Activated CD4-positive, alpha-beta T cell treated with anti-CD3 and anti-CD28 coated beads, Interleukin-2, amount 10 ng/mL, durations not matched to agents 7 days and 5 days (primary cell): Measurements from ENCODE around the gene KIN. TPM values are rescaled to one million over a fixed set of nuclear protein-coding genes. Genes with fewer than 3 reads are reported as not detected.

ENCODE experiments used
- CTCF ChIA-PET: fragments of 350-600 bp; sonication (Branson Sonifier 250); formaldehyde crosslinking; loops from one replicate; lab custom pipeline; 2021; ENCODE audit warnings: antibody characterized with exemption; lab: Charles Lee
- POLR2A ChIA-PET: fragments of 350-600 bp; sonication (Branson Sonifier 250); formaldehyde crosslinking; loops from one replicate; lab custom pipeline; 2021; ENCODE audit warnings: antibody characterized with exemption; lab: Charles Lee
- DNase-seq: peaks from one replicate; pipeline ENCODE4 v3.0.0-alpha.2; 2020
- H3K27ac Mint-ChIP-seq: one replicate; pipeline ENCODE4 v1.8.0; 2021; ENCODE audit warnings: mild to moderate bottlenecking, moderate library complexity, mixed read lengths
- H3K27me3 Mint-ChIP-seq: one replicate; pipeline ENCODE4 v1.8.0; 2021; ENCODE audit warnings: mixed read lengths
- H3K36me3 Mint-ChIP-seq: one replicate; pipeline ENCODE4 v1.8.0; 2021; ENCODE audit warnings: low read depth, mixed read lengths
- H3K4me1 Mint-ChIP-seq: one replicate; pipeline ENCODE4 v1.8.0; 2021; ENCODE audit warnings: mixed read lengths
- H3K4me3 Mint-ChIP-seq: one replicate; pipeline ENCODE4 v1.8.0; 2021; ENCODE audit warnings: mild to moderate bottlenecking, moderate library complexity, mixed read lengths
- H3K9me3 Mint-ChIP-seq: one replicate; pipeline ENCODE4 v1.8.0; 2021; ENCODE audit warnings: mixed read lengths
- total RNA-seq, 2 experiments: library from RNA; stranded (reverse); gene quantifications; one replicate each; pipeline ENCODE4 v1.2.3, GENCODE V29; 2021

KIN gene
- total RNA-seq: 10 to 100 TPM; 12.9 to 14.8 TPM

GRCh38 chr10:7787857-7788638 is at the start of gene KIN, which contains the start of gene ATP5F1C:
Gene KIN, minus strand, starts transcription at chr10:7787993. Its CDS starts 60 bp downstream, at chr10:7787933.
Gene ATP5F1C, plus strand, starts transcription at chr10:7788177. Its CDS starts 31 bp downstream, at chr10:7788208.
- ChIA-PET POLR2A (interaction anchor here (0.6 to 0.8 kb wide), 3 partner anchors 10 to 1585 kb away, joined by 3 read pairs; partner anchors contain the start of gene TAF3), CTCF (interaction anchor here (0.9 to 1.7 kb wide), 8 partner anchors 10 to 101 kb away, joined by 3 to 7 read pairs (median 4); partner anchors contain the start of gene TAF3)
- peaks cover 54% of the 10 kb centered on the region for H3K4me1 Mint-ChIP-seq
- H3K27ac Mint-ChIP-seq: no peak within 1 kb of the TSS
- peak; percentile 97 for DNase-seq
- no peaks in the 10 kb centered on the region for H3K27me3 Mint-ChIP-seq
- H3K4me3 Mint-ChIP-seq: no peak within 1 kb of the TSS
- H3K36me3 Mint-ChIP-seq: peaks cover 27% of the 10 kb centered on the region
- H3K9me3 Mint-ChIP-seq: no peaks in the 10 kb centered on the region

- ChIA-PET CTCF (interaction anchor here (1.4 kb wide), 1 partner anchor 9 kb away, joined by 4 read pairs; no protein-coding TSS in a partner anchor), POLR2A (no interaction called here)
- Mint-ChIP-seq H3K27me3 (no peaks in the 10 kb centered on the region), H3K4me1 (peaks cover 5% of the 10 kb centered on the region), H3K4me3 (no peak overlapping the region), H3K9me3 (no peaks in the 10 kb centered on the region), H3K27ac (no peak overlapping the region), H3K36me3 (peaks cover 17% of the 10 kb centered on the region)
- no peak for DNase-seq
These were observed 48.8 kb upstream of the KIN start for GRCh38 chr10:7836571-7836970.

- no peak overlapping the region for H3K27ac Mint-ChIP-seq
- H3K4me3 Mint-ChIP-seq: no peak overlapping the region
- ChIA-PET CTCF (no interaction called here), POLR2A (interaction anchor here (0.5 kb wide), 1 partner anchor 23 kb away, joined by 3 read pairs; no protein-coding TSS in a partner anchor)
- peaks cover 9% of the 10 kb centered on the region for H3K4me1 Mint-ChIP-seq
- no peaks in the 10 kb centered on the region for H3K27me3 Mint-ChIP-seq
- no peak for DNase-seq
- H3K9me3 Mint-ChIP-seq: no peaks in the 10 kb centered on the region
- H3K36me3 Mint-ChIP-seq: peaks cover 16% of the 10 kb centered on the region
These were observed 46.5 kb upstream of the KIN start for GRCh38 chr10:7834262-7834661.

DNA sequence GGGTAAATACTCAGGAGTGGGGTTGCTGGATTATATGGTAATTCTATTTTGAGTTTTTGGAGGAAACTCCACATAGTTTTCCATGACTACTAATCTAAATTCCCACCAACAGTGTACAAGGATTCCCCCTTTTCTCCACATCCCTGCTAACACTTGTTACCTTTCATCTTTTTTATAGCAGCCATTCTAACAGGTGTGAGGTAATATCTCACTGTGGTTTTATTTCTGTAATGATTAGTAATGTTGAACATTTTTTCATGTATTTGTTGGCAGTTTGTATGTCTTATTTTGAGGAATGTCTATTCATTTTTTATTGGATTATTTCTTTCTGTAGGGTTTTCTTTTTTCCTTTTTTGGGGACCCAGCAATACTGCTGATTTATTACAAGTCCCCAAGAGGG is 45.4 kb upstream of the KIN start:
- Mint-ChIP-seq H3K9me3 (no peaks in the 10 kb centered on the region), H3K4me1 (peaks cover 10% of the 10 kb centered on the region), H3K4me3 (no peak overlapping the region), H3K27me3 (no peaks in the 10 kb centered on the region), H3K36me3 (peaks cover 15% of the 10 kb centered on the region), H3K27ac (no peak overlapping the region)
- ChIA-PET CTCF (no interaction called here), POLR2A (no interaction called here)
- no peak for DNase-seq

DNA sequence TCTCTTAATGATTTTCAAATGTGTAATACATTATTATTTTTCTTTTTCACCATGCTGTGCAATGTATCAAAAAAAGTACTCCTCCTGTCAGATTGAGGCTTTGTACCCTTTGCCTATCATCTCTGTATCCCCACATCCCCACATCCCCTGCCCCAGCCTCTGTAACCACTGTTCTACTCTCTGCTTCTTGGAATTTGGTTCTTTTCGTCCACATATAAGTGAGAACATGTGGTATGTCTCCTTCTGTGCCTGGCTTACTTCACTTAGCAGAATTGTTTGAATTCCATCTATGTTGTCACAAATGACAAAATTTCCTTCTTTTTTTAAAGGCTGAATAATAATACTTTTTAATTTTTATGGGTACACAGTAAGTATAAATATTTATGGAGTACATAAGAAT is 44.3 kb upstream of the KIN start:
- H3K36me3 Mint-ChIP-seq: peaks cover 18% of the 10 kb centered on the region
- no peak overlapping the region for H3K4me3 Mint-ChIP-seq
- DNase-seq: no peak
- no peaks in the 10 kb centered on the region for H3K27me3 Mint-ChIP-seq
- POLR2A ChIA-PET: no interaction called here
- H3K9me3 Mint-ChIP-seq: no peaks in the 10 kb centered on the region
- no peak overlapping the region for H3K27ac Mint-ChIP-seq
- CTCF ChIA-PET: interaction anchor here (0.6 to 0.8 kb wide), 2 partner anchors 9 to 14 kb away, joined by 3 to 5 read pairs; partner anchors contain the start of gene TAF3
- H3K4me1 Mint-ChIP-seq: peaks cover 10% of the 10 kb centered on the region

GRCh38 chr10:7829289-7829834 is 41.6 kb upstream of the KIN start:
- peaks cover 13% of the 10 kb centered on the region for H3K4me1 Mint-ChIP-seq
- POLR2A ChIA-PET: no interaction called here
- CTCF ChIA-PET: no interaction called here
- no peak overlapping the region for H3K4me3 Mint-ChIP-seq
- H3K27ac Mint-ChIP-seq: no peak overlapping the region
- no peak for DNase-seq
- H3K9me3 Mint-ChIP-seq: no peaks in the 10 kb centered on the region
- no peaks in the 10 kb centered on the region for H3K27me3 Mint-ChIP-seq
- peaks cover 27% of the 10 kb centered on the region for H3K36me3 Mint-ChIP-seq

DNA sequence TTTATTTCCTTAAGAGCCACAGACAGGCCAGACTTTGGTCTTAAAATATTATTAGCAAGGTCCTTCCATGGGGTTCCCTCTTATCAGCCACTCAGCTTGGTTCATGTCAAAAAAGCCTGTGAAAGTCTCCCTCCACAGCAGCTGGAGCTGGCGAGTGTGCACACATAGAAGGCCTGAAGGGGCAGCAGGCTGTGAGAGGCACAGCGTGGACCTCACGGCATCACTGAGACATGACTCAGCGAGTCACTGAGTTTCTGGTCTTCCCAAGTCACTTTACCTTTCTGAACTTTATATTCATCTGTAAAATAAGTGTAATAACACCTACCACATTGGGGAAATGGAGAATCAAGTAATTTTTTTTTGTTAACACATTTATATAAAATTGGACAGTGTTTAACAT is 39.2 kb upstream of the KIN start:
- no peaks in the 10 kb centered on the region for H3K9me3 Mint-ChIP-seq
- H3K27ac Mint-ChIP-seq: no peak overlapping the region
- peaks cover 8% of the 10 kb centered on the region for H3K4me1 Mint-ChIP-seq
- H3K4me3 Mint-ChIP-seq: no peak overlapping the region
- ChIA-PET POLR2A (no interaction called here), CTCF (interaction anchor here (1.0 kb wide), 1 partner anchor 9 kb away, joined by 4 read pairs; no protein-coding TSS in a partner anchor)
- peaks cover 27% of the 10 kb centered on the region for H3K36me3 Mint-ChIP-seq
- DNase-seq: no peak
- no peaks in the 10 kb centered on the region for H3K27me3 Mint-ChIP-seq

- ChIA-PET POLR2A (no interaction called here), CTCF (interaction anchor here (0.6 to 1.0 kb wide), 2 partner anchors 11 to 293 kb away, joined by 3 to 4 read pairs; no protein-coding TSS in a partner anchor)
- Mint-ChIP-seq H3K27me3 (no peaks in the 10 kb centered on the region), H3K36me3 (peaks cover 25% of the 10 kb centered on the region), H3K4me3 (no peak overlapping the region), H3K4me1 (peaks cover 20% of the 10 kb centered on the region), H3K27ac (no peak overlapping the region), H3K9me3 (no peaks in the 10 kb centered on the region)
- DNase-seq: no peak
These were observed 36.5 kb upstream of the KIN start for GRCh38 chr10:7824251-7824650.

GRCh38 chr10:7819121-7819460 is 31.3 kb upstream of the KIN start:
- Mint-ChIP-seq H3K9me3 (no peaks in the 10 kb centered on the region), H3K4me1 (peaks cover 30% of the 10 kb centered on the region), H3K36me3 (peaks cover 5% of the 10 kb centered on the region), H3K4me3 (peak overlapping the region; percentile 92), H3K27ac (peak overlapping the region; percentile 91), H3K27me3 (peaks cover 3% of the 10 kb centered on the region)
- ChIA-PET POLR2A (no interaction called here), CTCF (interaction anchor here (1.2 to 1.9 kb wide), 3 partner anchors 12 to 31 kb away, joined by 3 to 6 read pairs (median 5); partner anchors contain the start of genes ATP5F1C and KIN)
- DNase-seq: peak; percentile 44

DNA sequence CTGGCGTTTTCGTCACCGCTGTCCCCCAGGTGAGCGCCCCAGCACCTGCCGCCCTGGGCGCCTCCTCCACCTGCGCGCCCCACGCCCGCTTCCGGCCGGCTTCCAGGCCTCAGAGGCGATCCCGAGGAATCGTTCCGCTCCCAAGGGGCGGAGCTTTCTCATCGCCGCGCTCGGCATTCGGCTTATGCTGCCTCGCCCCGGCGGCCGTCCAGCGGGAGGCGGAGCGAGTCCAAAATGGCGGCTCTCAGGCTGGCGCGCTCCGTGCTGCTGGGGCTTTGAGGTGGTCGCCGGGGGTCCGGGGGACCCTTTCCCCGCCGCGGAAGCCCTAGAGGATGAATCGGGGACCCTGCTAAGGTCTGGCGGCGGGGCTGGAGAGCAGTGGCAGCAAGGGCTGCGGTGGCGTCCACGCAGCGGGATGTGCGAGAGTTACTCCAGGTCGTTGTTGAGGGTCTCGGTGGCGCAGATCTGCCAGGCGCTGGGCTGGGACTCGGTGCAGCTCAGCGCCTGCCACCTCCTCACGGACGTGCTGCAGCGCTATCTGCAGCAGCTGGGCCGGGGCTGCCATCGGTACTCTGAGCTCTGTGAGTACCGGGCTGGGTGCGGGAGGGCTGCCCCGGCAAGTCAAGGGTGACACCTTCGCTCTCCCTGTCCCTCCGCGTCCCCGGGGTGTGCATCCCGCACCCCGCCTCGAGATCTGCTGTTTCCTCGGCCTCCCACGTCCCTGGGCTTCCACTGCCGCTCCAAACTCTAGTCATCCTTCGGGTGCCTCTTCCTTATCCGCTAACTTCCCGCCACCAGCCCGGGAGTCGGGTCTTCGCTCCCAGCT is 30.7 kb upstream of the KIN start, which contains the start of gene TAF3:
Gene TAF3, plus strand, starts transcription at position 211 of the 826 bp plus-strand sequence. Its CDS starts 205 bp downstream, at position 416.
- Mint-ChIP-seq H3K27ac (peak within 1 kb of the TSS; percentile 91), H3K36me3 (peaks cover 5% of the 10 kb centered on the region), H3K4me1 (peaks cover 30% of the 10 kb centered on the region), H3K27me3 (peaks cover 3% of the 10 kb centered on the region), H3K9me3 (no peaks in the 10 kb centered on the region), H3K4me3 (peak within 1 kb of the TSS; percentile 92)
- ChIA-PET POLR2A (interaction anchor here (0.7 to 0.9 kb wide), 3 partner anchors 30 to 450 kb away, joined by 3 to 13 read pairs (median 4); partner anchors contain the start of genes ATP5F1C and KIN), CTCF (interaction anchor here (0.6 to 1.9 kb wide), 8 partner anchors 13 to 886 kb away, joined by 3 to 6 read pairs (median 4); partner anchors contain the start of genes ATP5F1C and KIN)
- DNase-seq: peak; percentile 93

GRCh38 chr10:7817984-7818294 is 30.1 kb upstream of the KIN start:
- peaks cover 30% of the 10 kb centered on the region for H3K4me1 Mint-ChIP-seq
- no peak for DNase-seq
- CTCF ChIA-PET: interaction anchor here (0.9 to 1.9 kb wide), 6 partner anchors 14 to 88 kb away, joined by 3 to 6 read pairs (median 4); partner anchors contain the start of genes ATP5F1C and KIN

GRCh38 chr10:7817576-7817975 is 29.8 kb upstream of the KIN start:
- H3K4me1 Mint-ChIP-seq: peaks cover 30% of the 10 kb centered on the region
- no peaks in the 10 kb centered on the region for H3K9me3 Mint-ChIP-seq
- H3K36me3 Mint-ChIP-seq: peaks cover 5% of the 10 kb centered on the region
- POLR2A ChIA-PET: interaction anchor here (0.7 to 0.9 kb wide), 2 partner anchors 30 to 235 kb away, joined by 3 to 4 read pairs; partner anchors contain the start of genes ATP5F1C and KIN
- CTCF ChIA-PET: interaction anchor here (0.9 to 1.9 kb wide), 6 partner anchors 14 to 88 kb away, joined by 3 to 6 read pairs (median 4); partner anchors contain the start of genes ATP5F1C and KIN
- peaks cover 3% of the 10 kb centered on the region for H3K27me3 Mint-ChIP-seq
- H3K4me3 Mint-ChIP-seq: peak overlapping the region; percentile 92
- H3K27ac Mint-ChIP-seq: peak overlapping the region; percentile 91
- no peak for DNase-seq

More at GRCh38 chr10:7817984-7818294, 30.1 kb upstream of the KIN start:
- peaks cover 5% of the 10 kb centered on the region for H3K36me3 Mint-ChIP-seq
- no peaks in the 10 kb centered on the region for H3K9me3 Mint-ChIP-seq
- peak overlapping the region; percentile 91 for H3K27ac Mint-ChIP-seq
- H3K4me3 Mint-ChIP-seq: peak overlapping the region; percentile 92
- POLR2A ChIA-PET: interaction anchor here (0.7 to 0.9 kb wide), 3 partner anchors 30 to 450 kb away, joined by 3 to 13 read pairs (median 4); partner anchors contain the start of genes ATP5F1C and KIN
- peaks cover 3% of the 10 kb centered on the region for H3K27me3 Mint-ChIP-seq
